Activated CD4-positive, alpha-beta T cell treated with anti-CD3 and anti-CD28 coated beads, Interleukin-2, Interleukin-6, amounts not matched to agents 100 ng/mL and 50 ng/mL, durations not matched to agents 16 hours and 8 hours (primary cell): Measurements from ENCODE around the gene CHAC2.
A peak's percentile ranks its signal among the peaks of the same experiment; 100 is the strongest.

Source experiments
- DNase-seq: peaks from one replicate; pipeline ENCODE4 v3.0.0-alpha.2; 2020

The CHAC2 gene

DNA sequence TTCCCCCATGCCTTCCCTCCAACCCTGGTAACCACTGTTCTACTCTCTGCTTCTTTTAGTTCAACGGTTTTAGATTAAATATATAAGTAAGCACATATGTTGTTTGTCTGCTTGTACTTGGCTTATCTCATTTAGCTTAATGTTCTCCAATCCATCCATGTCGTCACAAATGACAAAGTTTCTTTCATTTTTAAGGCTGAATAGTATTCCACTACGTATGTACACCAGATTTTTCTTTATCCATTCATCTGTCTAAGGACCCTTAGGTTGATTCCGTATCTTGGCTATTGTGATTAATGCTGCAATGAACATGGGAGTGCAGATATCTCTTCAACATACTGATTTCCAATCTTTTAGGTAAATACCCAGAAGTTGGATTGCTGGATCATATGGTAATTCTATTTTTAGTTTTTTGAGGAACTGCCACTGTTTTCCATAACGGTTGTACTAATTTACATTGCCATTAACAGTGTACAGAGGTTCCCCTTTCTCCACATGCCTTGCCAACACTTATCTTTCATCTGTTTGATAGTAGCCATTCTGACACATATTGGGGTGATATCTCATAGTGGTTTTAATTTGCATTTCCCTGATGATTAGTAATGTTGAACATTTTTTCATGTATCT, 11.0 kb downstream of the CHAC2 start:
- DNase-seq = no peak

DNA sequence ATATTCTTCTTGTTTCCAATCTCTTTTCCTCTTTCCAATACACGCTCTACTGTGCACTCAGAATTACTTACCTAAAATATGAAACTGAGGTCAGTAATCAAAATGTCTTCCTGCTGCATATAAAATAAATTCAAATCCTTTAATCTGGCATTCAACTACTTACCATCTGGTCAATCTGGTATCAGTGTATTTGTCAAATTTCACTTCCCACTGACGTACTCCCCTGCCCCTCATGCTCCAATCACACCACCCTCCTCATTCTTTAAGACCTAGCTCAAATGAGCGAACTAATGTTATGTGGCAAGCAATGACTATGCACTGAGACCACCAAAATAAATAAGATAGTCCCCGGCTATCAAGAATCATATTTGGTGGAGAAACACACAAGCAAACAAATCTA, 12.5 kb downstream of the CHAC2 start:
- DNase-seq = no peak

DNA sequence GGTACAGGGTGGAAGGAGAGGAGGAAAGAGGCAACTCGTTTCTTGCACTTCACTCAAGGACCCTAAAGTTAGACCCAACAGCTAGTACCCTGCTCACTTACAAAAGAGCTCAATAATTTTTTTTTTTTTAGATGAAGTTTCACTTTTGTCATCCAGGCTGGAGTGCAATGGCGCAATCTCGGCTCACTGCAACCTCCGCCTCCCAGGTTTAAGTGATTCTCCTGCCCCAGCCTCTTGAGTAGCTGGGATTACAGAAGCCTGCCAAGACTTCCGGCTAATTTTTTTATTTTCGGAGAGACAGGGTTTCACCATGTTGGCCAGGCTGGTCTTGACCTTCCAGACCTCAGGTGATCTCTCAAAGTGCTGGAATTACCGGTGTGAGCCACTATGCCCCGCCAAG, 15.1 kb downstream of the CHAC2 start:
- DNase-seq = no peak

DNA sequence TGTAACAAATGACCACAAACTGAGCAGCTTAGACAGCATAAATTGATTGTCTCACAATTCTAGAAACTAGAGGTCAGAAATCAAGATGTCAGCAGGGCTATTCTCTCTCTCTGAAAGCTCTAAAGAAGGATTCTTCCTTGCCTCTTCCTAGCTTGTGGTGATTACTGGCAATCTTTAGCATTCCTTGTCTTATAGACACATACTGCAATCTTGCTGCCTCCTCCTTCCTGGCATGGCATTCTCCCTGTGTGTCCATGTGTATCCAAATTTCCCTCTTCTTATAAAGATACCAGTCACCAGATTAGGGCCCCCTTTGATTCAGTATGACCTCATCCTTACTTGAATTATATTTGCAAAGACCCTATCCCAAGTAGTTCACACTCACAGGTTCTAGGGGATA, 16.8 kb downstream of the CHAC2 start:
- DNase-seq = no peak

DNA sequence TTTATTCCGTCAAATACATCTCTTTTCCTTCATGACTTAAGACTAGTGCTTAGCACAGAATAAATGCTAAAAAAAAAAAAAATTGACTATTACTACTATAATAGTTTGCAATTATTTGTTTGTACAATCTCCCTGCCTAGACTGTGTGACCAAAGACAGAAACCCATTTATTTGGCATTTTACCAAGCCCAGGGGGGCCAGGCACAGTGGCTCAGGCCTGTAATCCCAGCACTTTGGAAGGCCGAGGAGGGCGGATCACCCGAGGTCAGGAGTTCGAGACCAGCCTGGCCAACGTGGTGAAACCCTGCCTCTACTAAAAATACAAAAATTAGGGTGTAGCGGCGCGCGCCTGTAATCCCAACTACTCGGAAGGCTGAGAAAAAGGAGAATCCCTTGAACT, 17.8 kb downstream of the CHAC2 start:
- no peak for DNase-seq

DNA sequence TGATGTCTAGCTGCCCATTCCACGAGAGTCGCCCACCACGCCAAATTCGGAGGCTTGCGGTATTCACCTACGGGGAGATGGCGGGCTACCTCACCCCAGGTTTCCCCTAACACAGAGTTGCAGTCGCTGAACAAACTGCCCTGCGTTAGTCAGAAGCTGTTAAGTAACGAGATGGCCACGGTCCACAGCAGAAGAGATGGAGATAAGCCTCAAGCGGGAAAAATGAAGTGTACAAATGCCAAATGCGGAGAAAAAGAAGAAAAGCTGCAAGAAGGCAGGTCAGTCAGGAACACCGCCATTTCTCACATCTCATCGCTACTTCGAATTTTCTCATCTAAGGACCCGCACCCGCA, 18.7 kb downstream of the CHAC2 start:
- peak; percentile 26 for DNase-seq

DNA sequence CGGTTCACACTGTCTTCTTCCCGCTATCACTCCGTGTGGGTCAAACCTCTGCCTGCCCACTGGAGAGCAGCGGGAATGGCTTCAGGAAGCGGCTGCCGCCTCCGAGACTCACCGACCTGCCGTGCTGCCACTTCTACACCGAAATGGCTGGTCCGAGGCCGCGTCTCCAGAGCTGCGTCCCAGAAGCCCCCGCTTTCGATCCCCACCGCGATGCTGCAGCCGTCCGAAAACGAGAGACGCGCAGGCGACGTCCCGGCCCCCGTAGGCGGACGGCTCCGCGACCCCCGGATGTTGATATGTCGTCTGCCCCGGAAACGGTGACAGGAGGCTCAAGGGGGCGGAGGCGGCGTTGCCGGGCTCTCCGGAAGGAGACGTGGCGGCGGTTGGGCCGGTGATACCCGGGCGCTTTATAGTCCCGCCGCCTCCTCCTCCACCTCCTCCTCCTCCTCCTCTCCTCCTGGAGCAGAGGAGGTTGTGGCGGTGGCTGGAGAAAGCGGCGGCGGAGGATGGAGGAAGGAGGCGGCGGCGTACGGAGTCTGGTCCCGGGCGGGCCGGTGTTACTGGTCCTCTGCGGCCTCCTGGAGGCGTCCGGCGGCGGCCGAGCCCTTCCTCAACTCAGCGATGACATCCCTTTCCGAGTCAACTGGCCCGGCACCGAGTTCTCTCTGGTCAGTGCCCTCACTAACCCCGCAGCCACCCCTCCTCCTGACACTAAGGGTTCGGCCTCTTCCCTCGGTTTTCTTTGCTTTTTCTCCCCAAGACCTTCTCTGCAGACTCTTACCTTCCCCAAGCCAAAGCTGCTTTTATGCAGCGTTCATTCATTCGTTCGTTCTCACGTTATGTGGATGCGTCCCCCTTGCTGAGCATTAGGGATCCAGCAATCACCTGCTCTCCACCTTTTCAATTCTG, 19.4 kb downstream of the CHAC2 start, which contains the start of the genes ASB3 and ERLEC1:
Gene ASB3 (minus strand): TSS at position 249 of the 909 bp plus-strand sequence. CDS start 21,381 bp downstream, outside the sequence.
Gene ERLEC1 (plus strand): TSS at position 340 of the 909 bp plus-strand sequence. CDS start 167 bp downstream, at position 507.
- DNase-seq = peak; percentile 94

DNA sequence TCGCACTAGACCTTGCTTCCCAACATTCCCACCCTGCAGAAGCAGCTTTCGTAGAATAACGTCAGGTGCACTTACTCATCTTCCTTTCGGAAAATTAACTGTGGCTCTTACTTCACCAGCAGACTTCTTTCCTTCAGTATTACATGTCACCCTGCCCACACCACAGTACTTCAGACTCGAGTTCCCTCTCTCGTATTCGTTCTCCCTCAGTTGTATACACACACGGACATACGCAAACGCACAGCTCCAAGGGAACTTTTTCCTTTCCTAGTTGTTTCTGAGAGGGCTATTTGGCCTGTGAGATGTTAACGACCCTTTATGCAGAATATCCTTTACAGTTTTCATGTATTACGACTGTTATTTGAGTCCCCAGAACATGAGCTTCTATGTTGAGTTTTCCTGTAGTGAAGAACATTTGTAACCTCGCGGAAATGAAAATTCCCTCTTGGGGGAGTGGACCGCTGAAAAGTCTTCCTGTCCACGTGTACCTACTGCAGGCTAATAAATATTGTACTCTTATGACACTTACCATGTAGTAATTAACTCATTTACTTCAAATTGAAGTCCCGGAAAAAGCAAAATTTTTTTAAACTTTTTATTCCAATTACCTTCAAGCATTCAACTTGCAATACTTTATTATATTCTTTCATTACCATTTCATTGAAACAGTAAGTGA, 20.1 kb downstream of the CHAC2 start:
- DNase-seq = peak; percentile 28

DNA sequence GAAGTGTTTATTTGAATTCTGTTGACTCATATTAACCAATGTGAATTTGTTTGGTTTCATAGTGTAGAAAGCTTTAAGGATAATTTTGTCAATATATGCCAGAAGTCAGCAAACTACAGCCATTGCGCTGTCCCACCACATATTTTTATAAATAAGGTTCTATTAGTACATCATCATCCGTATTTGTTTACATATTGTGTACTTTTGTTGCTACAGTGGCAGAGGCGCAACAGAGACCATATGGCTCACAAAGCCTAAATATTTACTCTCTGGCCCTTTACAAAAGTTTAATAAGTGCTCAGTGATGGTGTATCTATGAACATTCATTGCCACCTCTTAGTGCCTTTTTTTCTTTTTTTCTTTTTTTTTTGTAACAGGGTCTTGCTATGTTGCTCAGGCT, 25.7 kb downstream of the CHAC2 start:
- no peak for DNase-seq

DNA sequence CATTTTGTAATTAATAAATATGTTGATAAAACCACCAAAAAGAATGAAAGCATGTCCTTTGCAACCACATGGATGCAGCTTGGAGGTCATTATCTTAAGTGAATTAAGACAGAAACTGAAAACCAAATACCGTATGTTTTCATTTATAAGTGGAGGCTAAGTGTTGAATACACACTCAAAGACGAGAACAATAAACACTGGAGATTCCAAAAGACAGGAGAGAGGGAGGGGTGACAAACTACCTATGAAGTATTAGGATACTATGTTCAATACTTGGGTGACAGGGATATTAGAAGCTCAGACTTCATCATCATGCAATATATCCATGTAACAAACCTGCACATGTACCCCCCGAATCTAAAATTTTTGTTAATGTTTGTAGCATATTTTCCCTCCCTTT, 26.2 kb downstream of the CHAC2 start:
- DNase-seq = no peak

DNA sequence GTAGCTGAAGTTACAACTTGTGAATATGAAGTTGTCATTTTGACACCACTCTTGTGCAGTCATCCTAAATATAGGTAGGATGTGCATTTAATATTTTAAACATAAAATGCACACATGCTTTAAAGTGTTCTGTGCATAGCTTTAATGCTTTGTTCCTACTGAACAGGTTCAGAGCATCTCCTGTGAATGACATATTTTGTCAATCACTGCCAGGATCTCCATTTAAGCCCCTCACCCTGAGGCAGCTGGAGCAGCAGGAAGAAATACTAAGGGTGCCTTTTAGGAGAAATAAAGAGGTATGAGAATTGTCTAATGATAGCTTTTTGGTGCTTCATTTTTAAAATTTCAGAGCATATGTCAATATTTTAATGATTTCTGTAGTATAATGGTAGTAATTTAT, 33.9 kb downstream of the CHAC2 start:
- DNase-seq = no peak

DNA sequence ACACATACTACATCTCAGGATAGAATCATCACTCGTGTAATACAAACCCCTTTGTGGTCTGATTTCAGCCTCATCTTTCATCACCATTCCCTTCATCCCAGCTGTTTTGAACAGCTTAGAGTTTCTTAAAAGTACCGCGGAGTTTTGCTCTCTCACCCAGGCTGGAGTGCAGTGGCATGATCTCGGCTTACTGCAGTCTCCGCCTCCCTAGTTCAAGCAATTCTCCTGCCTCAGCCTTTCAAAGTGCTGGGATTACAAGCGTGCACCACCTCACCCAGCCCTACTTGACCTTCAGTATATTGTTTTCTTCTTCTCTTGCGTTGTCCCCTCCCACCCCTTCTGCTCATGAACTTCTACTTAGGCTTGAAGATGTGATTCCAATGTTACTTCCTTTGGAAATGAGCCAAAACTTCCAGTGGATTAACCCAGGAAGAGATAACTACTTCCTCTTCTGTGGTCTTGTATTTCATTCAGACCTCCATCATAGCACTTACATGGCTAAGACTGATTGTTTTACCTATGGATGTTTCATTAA, 35.1 kb downstream of the CHAC2 start:
- DNase-seq = no peak

DNA sequence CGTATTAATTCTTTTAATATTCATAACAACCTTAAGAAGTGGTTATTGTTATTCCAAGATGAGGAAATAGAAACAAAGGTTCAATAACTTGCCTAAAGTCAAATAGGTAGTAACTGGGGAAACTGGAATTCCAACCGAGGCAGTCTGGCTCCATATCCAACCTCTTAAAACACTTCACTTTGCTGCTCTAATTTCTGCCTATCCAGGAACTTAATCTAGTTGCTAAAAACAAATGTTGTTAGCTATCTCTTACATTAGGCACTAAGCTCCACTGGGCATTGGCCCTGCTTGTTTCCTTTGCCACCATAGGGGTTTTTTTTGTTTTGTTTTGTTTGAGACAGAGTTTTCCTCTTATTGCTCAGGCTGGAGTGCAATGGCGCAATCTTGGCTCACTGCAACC, 44.0 kb downstream of the CHAC2 start:
- DNase-seq = no peak

DNA sequence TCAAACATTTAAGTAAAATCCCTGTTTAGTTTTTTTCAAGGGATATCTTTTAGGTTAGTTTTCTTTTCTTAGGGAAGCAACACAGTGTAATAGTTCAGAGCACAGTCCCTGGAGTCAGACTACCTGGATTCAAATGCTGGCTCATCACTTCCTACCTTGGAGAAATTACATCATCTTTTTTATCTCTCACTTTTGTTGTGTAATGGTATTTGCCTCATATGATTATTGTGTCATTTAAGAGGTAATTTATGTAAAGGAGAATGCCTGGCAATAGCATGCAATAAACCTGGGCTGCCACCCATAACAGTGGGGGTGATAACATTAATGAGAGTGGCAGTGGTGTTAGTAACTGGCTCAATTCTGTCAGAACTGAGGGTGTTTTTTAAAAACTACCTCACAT, 45.5 kb downstream of the CHAC2 start:
- DNase-seq = no peak

DNA sequence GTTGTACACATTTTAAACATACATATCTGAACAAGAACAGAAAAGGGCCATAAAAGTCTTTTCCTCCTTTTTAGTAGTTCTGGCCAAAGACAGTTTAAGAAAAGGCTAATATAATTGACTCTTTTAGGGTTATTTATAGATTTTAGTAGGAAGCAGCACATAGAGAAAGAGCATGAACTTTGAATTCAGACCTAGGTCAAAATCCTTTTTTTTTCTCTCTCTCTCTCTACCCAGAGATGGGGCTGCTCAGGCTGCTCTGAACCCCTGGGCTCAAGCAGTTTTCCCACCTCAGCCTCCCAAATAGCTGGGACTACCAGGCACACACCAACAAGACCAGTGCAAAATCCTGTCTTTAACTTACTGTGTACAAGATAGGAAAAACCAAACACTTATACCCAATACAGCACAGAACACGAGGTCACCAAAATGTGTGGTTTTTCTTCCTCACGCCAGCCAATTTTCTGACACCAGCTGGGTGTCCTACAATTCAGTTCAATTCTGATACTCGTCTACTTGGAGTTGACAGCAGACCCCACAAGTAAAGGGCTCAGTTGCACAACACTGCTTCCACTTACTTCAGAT, 51.3 kb downstream of the CHAC2 start:
- DNase-seq = no peak

DNA sequence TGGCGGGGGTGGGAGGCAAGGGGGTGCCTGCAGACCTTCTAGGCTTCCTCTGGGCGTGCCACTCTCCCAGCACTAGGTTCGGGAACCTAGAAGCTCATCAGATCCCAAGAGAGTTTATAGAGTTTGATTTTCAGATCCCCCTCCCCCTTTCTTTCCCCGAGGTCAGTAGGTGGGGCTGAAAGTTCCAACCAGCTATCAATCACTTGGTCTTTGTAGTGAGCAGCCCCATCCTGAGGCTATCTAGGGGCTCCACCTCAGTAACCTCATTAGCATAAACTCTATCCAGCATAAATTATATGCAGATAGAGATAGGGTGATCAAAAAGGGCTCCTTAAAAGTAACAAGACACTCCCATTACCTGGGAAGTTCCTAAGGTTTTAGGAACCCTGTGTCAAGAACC, 52.0 kb downstream of the CHAC2 start:
- no peak for DNase-seq

DNA sequence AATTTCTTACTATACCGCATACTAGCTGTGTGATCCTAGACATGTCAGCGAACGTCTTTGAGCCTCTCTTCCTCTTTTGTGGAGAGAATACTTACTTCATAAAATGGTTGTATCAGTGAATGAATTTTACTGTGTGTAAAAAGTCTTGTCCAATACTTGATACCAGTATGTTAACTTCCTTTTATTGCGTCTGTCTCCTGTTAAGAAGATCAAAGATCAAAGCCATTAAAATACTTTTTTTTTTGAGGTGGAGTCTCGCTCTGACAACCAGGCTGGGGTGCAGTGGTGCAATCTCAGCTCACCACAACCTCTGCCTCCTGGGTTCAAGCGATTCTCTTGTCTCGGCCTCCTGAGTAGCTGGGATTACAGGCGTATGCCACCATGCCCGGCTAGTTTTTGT, 52.4 kb downstream of the CHAC2 start:
- no peak for DNase-seq

DNA sequence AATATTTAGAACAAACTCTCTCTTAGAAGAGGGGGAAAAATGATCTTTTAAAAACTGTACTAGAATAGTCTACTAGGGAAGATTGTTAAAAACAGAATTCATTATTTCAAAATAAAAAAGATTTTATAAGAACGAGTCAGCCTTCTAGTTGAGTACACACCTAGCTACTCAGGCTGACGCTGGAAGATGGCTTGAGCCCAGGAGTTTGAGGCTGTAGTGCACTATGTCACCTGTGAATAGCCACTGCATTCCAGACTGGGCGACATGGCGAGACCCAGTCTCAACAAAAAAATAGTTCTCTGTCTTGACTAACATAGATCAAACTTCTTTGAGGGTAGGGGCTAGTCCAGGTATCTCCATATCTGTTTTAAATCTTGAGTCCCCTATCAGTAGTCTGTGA, 53.1 kb downstream of the CHAC2 start:
- DNase-seq = no peak

DNA sequence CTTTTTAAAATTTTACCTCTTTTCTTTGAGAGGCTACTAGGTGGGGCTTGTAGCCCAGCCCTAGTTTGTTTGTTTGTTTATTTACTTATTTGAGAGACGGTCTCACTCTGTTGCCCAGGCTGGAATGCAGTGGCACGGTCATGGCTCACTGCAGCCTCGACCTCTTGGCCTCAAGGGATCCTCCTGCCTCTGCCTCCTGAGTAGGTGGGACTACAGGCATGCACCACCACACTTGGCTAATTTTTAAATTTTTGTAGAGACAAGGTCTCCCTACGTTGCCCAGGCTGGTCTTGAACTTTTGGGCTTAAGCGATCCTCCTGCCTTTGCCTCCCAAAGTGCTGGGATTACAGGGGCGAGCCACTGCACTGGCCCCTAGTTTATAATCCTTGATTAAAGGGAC, 54.2 kb downstream of the CHAC2 start:
- DNase-seq = no peak

DNA sequence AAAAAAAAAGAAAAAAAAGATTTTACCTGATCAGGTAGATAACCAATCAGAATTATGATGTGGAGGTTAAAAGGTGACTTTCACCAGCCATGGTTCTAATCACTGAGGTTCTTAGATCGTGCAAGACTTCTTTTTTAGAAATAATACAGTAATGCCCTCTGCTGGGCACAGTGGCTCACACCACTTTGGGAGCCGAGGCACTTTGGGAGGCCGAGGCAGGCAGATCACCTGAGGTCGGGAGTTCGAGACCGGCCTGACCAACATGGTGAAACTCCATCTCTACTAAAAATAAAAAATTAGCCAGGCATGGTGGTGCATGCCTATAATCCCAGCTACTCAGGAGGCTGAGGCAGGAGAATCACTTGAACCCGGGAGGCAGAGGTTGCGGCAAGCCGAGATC, 56.0 kb downstream of the CHAC2 start:
- DNase-seq = peak; percentile 39
